Left kidney (tissue), 1 donor: ENCODE measurements around the gene ULK3. TPM values are rescaled to one million over a fixed set of nuclear protein-coding genes. Genes with fewer than 3 reads are reported as not detected.

Source experiments
- polyA plus RNA-seq: library from polyadenylated mRNA; unstranded; fragments of 120-200 nt; gene quantifications from one replicate; pipeline ENCODE4 v1.2.1, GENCODE V29; 2013; ENCODE audit not compliant: insufficient read length

ULK3 gene
- polyA plus RNA-seq, 1 donor, result 32.5 TPM

Other genes starting within 250 kb of the ULK3 start
- gene CLK3, start 227.3 kb downstream of the ULK3 start, polyA plus RNA-seq, result 81.6 TPM
- gene EDC3, start 147.1 kb downstream of the ULK3 start, polyA plus RNA-seq, result 45.3 TPM
- not detected for gene CYP1A1, start 117.6 kb downstream of the ULK3 start, polyA plus RNA-seq
- gene CYP1A2, start 94.3 kb downstream of the ULK3 start, polyA plus RNA-seq, result 0.18 TPM
- 46.2 TPM for gene CSK, start 61.1 kb downstream of the ULK3 start, polyA plus RNA-seq
- gene LMAN1L, start 30.3 kb downstream of the ULK3 start, polyA plus RNA-seq, result not detected
- not detected for gene CPLX3, start 16.5 kb downstream of the ULK3 start, polyA plus RNA-seq
- 64.7 TPM for gene SCAMP2, start 30.2 kb upstream of the ULK3 start, polyA plus RNA-seq
- gene MPI, start 46.9 kb upstream of the ULK3 start, polyA plus RNA-seq, result 65.7 TPM
- gene FAM219B, start 63.7 kb upstream of the ULK3 start, polyA plus RNA-seq, result 60.9 TPM
- gene COX5A, start 94.9 kb upstream of the ULK3 start, polyA plus RNA-seq, result 192 TPM
- 3.1 TPM for gene RPP25, start 113.6 kb upstream of the ULK3 start, polyA plus RNA-seq
- gene SCAMP5, start 152.4 kb upstream of the ULK3 start, polyA plus RNA-seq, result 47.9 TPM
- gene PPCDC, start 180.4 kb upstream of the ULK3 start, polyA plus RNA-seq, result 13.3 TPM